H1 (cell line): ENCODE results near the gene RTF1. TPM values are rescaled to one million over a fixed set of nuclear protein-coding genes. Genes with fewer than 3 reads are reported as not detected.

Source experiments
- ATF2 ChIP-seq: IDR thresholded peaks from 2 replicates; pipeline ENCODE4 v1.6.1; 2012; ENCODE audit warnings: low read length, inconsistent platforms
- RAD21 ChIP-seq, 2 experiments: IDR thresholded peaks in 1 of 2; conservative IDR thresholded peaks in 1 of 2; 2 replicates each; pipeline ENCODE4 v1.6.1; 2011; ENCODE audit warnings: low read depth in 2 of 2, low read length in 2 of 2, improper control_type of control experiment in 1 of 2, inconsistent platforms in 1 of 2, mild to moderate bottlenecking in 1 of 2, moderate library complexity in 1 of 2
- ZNF274 ChIP-seq: IDR thresholded peaks from 2 replicates; pipeline ENCODE4 v1.7.0; 2012; ENCODE audit warnings: low read length, borderline replicate concordance; ENCODE audit errors: extremely low read depth
- polyA plus RNA-seq, 7 experiments: library from polyadenylated mRNA; depleted of rRNA in 3 of 7; stranded (reverse) in 5 of 7; unstranded in 2 of 7; fragments of >200 nt in 5 of 7; fragments of 200-250 nt in 2 of 7; gene quantifications; 1 replicate in 5 of 7; 2 replicates in 1 of 7; 4 replicates in 1 of 7; pipeline versions ENCODE4 v1.2.1 to v1.2.3, GENCODE V29; 2011 to 2013; ENCODE audit warnings: missing spikeins in 2 of 7, mixed read lengths in 2 of 7
- total RNA-seq: library from RNA; stranded (reverse); fragmentation: NEBNext Ultra II Directional; extraction: Animal tissue kit (Norgen Biotek cat#: 25700); gene quantifications from 2 replicates; pipeline ENCODE4 v1.2.1, GENCODE V29; 2021

The RTF1 gene
- total and polyA plus RNA-seq, 2 of the 8 experiments (the other 6 are each of a cell fraction or from before 2014, with no cell fraction given), result 22.6 to 47.7 TPM

- TF ChIP-seq ATF2, result no peak
- no peak for TF ChIP-seq ZNF274
- no peak for TF ChIP-seq RAD21 (IDR thresholded peaks at IDR 0.05 in 1 of 2, conservative IDR thresholded peaks at IDR 0.05 in 1 of 2; ENCODE audit: low read depth in 2 of 2, low read length in 2 of 2)
These were observed 78.2 kb downstream of the RTF1 start (continued) for GRCh38 chr15:41494922-41495735.
